Mucosa of descending colon (tissue), 3 donors: ENCODE results near the gene PDZK1IP1. TPM values are rescaled to one million over a fixed set of nuclear protein-coding genes. Genes with fewer than 3 reads are reported as not detected.

ENCODE experiments used
- ATAC-seq: fragments of 200-7000 bp; cut with Tn5 transposase; one replicate; pipeline ENCODE4 v1.9.1; 2020; ENCODE audit warnings: mild to moderate bottlenecking, moderate library complexity
- DNase-seq, 3 donors: peaks; one replicate each; pipeline ENCODE4 v3.0.0-alpha.2; 2020
- H3K36me3 ChIP-seq: fragments of 200-600 bp; one replicate; pipeline ENCODE4 v1.8.0; 2021; ENCODE audit warnings: low read depth, mild to moderate bottlenecking
- H3K4me1 ChIP-seq: fragments of 200-600 bp; one replicate; pipeline ENCODE4 v1.8.0; 2021; ENCODE audit warnings: low read depth, mild to moderate bottlenecking
- H3K4me3 ChIP-seq: fragments of 200-600 bp; one replicate; pipeline ENCODE4 v1.8.0; 2021; ENCODE audit warnings: mild to moderate bottlenecking
- H3K9me3 ChIP-seq: fragments of 200-600 bp; one replicate; pipeline ENCODE4 v1.8.0; 2021; ENCODE audit warnings: mild to moderate bottlenecking
- CTCF ChIP-seq: fragments of 200-600 bp; IDR thresholded peaks from one replicate; pipeline ENCODE4 v1.8.0; 2022; ENCODE audit warnings: antibody characterized with exemption, mild to moderate bottlenecking
- intact Hi-C, 2 donors: fragments of 100-400 bp; cut with DNase I in 1 of 2; cut with micrococcal nuclease in 1 of 2; formaldehyde crosslinking; loops; one replicate each; pipeline versions ENCODE4 v1.11.0 to v1.11.1; 2022; cut with DNase I, micrococcal nuclease
- total RNA-seq, 3 donors: library from RNA; stranded (reverse); fragmentation: NEBNext Ultra II Directional in 2 of 3; extraction: Animal tissue kit (Norgen Biotek cat#: 25700) in 2 of 3; gene quantifications; one replicate each; pipeline versions ENCODE4 v1.2.1 to v1.2.4, GENCODE V29; 2021 to 2023
- donor health status: DM: no; HTN: no; CAD: no; lungs with moderate emphysema.
- donor health status: DM: no; HTN: no; CAD: no.
- donor health status: DM: no; HTN: yes; CAD: no.

Gene PDZK1IP1
- total RNA-seq, 3 donors from 2014 or later, result 40.9 to 173 (median 64.4) TPM

- ATAC-seq (peak; percentile 30), DNase-seq (no peak)
- intact Hi-C loops, result no loop called here
- no peak within 1 kb of the TSS for H3K4me3 ChIP-seq
- H3K4me1 ChIP-seq, result peaks cover 11% of the 10 kb centered on the region
- TF ChIP-seq CTCF, result no peak
- H3K9me3 ChIP-seq, result no peaks in the 10 kb centered on the region
- H3K36me3 ChIP-seq, result no peaks in the 10 kb centered on the region
Observed at GRCh38 chr1:47232187-47232874, 42.5 kb upstream of the PDZK1IP1 start, which contains the start of gene TAL1. Gene TAL1 (minus strand): TSS chr1:47232225. CDS start chr1:47225888, 6,337 bp downstream.

GRCh38 chr1:47231301-47232186 is 41.7 kb upstream of the PDZK1IP1 start:
- Histone ChIP-seq H3K36me3 (no peaks in the 10 kb centered on the region), H3K9me3 (no peaks in the 10 kb centered on the region), H3K4me1 (peaks cover 11% of the 10 kb centered on the region), H3K4me3 (no peak overlapping the region)
- no peak for TF ChIP-seq CTCF
- intact Hi-C loops, result no loop called here
- DNase-seq (peak in 2 of 3 donors; percentile 33 to 46), ATAC-seq (peak; percentile 40)

- intact Hi-C loops, result no loop called here
- peak in 1 of 3 donors; percentile 38 for DNase-seq
- H3K9me3 ChIP-seq, result no peaks in the 10 kb centered on the region
- peaks cover 11% of the 10 kb centered on the region for H3K4me1 ChIP-seq
- no peak overlapping the region for H3K4me3 ChIP-seq
- ATAC-seq, result peak; percentile 26
- no peak for TF ChIP-seq CTCF
- no peaks in the 10 kb centered on the region for H3K36me3 ChIP-seq
Observed at GRCh38 chr1:47230692-47231300, 41.0 kb upstream of the PDZK1IP1 start.

- Histone ChIP-seq H3K4me1 (peaks cover 11% of the 10 kb centered on the region), H3K36me3 (no peaks in the 10 kb centered on the region), H3K4me3 (no peak overlapping the region), H3K9me3 (no peaks in the 10 kb centered on the region)
- intact Hi-C loops, result no loop called here
- DNase-seq, result no peak
- no peak for TF ChIP-seq CTCF
- no peak for ATAC-seq
Observed at GRCh38 chr1:47229886-47230691, 40.3 kb upstream of the PDZK1IP1 start.
